ENCODE data around the gene PIBF1.

Gene PIBF1

DNA sequence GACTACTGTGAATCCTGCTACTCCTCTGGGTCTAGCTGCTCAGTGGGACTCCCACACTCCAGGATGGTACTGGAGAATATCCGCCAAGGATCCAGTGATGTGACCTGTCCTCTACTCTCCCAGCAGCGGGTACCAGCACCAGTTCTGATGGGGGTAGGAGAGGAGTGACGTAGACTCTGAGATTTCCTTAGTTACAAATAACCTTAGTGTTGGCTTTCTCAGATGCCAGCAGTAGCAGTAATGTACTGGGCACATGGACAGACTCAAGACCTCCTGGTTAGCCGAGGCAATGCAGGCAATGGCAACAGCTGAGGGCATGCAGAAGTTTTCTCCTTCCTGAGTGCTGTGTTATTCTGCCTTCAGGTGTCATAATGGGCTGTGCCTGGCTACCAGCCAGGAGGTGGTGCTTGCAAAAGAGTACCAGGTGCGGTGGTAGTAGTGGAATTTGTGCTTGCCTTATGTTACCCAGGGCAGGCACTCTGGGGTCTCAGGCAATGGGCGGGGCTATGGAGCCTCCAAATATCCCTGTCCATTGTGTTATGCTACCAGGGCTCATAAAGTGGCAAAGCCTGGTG, 171.5 kb downstream of the PIBF1 start:
- Histone ChIP-seq H3K4me3 (ENCODE audit: low read depth in 1 of 2, low read length in 1 of 2) (no peak overlapping the region), H3K4me1 (ENCODE audit: control insufficient read depth in 1 of 2, insufficient read depth in 1 of 2, low read depth in 1 of 2, low read length in 1 of 2) (no peaks in the 10 kb centered on the region), H3K27me3 (no peaks in the 10 kb centered on the region), H3K9me3 (no peaks in the 10 kb centered on the region), H3K27ac (no peak overlapping the region), H3K36me3 (no peaks in the 10 kb centered on the region)
- TF ChIP-seq, protein P1, sequence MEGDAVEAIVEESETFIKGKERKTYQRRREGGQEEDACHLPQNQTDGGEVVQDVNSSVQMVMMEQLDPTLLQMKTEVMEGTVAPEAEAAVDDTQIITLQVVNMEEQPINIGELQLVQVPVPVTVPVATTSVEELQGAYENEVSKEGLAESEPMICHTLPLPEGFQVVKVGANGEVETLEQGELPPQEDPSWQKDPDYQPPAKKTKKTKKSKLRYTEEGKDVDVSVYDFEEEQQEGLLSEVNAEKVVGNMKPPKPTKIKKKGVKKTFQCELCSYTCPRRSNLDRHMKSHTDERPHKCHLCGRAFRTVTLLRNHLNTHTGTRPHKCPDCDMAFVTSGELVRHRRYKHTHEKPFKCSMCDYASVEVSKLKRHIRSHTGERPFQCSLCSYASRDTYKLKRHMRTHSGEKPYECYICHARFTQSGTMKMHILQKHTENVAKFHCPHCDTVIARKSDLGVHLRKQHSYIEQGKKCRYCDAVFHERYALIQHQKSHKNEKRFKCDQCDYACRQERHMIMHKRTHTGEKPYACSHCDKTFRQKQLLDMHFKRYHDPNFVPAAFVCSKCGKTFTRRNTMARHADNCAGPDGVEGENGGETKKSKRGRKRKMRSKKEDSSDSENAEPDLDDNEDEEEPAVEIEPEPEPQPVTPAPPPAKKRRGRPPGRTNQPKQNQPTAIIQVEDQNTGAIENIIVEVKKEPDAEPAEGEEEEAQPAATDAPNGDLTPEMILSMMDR (IDR thresholded peaks at IDR 0.05): no peak

DNA sequence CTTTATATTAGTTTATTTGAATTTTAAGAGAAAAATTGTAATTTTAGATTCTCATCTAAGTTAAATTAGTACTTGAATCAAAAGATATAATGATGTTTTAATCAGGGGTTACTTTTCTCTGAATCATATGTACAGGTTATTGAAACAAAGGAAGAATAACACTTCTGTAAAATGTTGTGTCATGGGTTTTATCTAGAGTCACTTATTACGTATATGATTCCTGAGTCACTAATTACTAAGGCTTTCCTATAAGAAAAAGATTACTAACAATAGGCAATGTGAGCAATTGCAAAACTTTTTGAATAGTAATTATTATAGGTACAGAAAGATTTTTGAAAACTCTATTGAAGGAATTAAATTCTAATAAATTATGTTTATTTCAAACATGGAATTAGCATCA, 177.7 kb downstream of the PIBF1 start:
- Histone ChIP-seq H3K9me3 (no peaks in the 10 kb centered on the region), H3K27ac (no peak overlapping the region), H3K27me3 (no peaks in the 10 kb centered on the region), H3K4me1 (ENCODE audit: control insufficient read depth in 1 of 2, insufficient read depth in 1 of 2, low read depth in 1 of 2, low read length in 1 of 2) (no peaks in the 10 kb centered on the region), H3K4me3 (ENCODE audit: low read depth in 1 of 2, low read length in 1 of 2) (no peak overlapping the region), H3K36me3 (no peaks in the 10 kb centered on the region)
- TF ChIP-seq, protein P1 (IDR thresholded peaks at IDR 0.05): no peak

DNA sequence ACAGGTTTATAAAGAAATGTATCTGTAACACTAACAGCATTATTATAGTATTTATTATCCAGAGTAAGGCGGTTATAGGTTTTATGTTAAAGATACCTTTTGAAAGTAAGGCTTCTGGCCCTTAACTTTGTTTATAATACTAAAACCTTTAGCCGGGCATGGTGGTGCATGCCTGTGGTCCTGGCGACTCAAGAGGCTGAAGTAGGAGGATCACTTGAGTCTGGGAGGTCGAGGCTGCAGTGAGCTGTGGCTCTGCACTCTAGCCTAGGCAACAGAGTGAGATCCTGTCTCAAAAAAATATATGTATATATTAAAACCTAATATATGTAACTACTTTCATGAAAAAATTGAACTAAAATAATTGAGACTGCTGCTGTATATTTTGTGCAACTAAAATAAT, 178.2 kb downstream of the PIBF1 start:
- no peak overlapping the region for H3K27ac ChIP-seq

DNA sequence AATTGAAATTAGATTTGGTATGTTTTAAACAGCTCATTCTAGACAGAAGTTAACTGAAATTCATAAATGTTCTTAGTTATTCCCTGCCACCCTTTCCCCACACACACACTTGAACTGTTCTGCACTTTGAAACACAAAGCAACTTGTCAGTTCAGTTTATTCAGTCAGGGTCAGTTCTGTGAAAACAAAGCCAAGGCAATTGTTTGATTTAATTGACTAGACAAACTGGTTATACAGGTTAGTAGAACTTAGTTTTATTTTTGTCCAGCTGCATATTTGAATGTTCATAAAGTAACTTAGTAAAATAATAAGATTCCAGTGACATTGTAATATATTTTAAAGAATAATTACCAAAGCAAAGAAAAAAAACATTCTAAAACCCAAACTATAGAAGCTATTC, 178.6 kb downstream of the PIBF1 start:
- TF ChIP-seq, protein P1 (IDR thresholded peaks at IDR 0.05): no peak
- Histone ChIP-seq H3K27ac (no peak overlapping the region), H3K4me1 (ENCODE audit: control insufficient read depth in 1 of 2, insufficient read depth in 1 of 2, low read depth in 1 of 2, low read length in 1 of 2) (no peaks in the 10 kb centered on the region), H3K36me3 (no peaks in the 10 kb centered on the region), H3K4me3 (ENCODE audit: low read depth in 1 of 2, low read length in 1 of 2) (no peak overlapping the region), H3K9me3 (no peaks in the 10 kb centered on the region), H3K27me3 (no peaks in the 10 kb centered on the region)

More for the DNA sequence above, 178.2 kb downstream of the PIBF1 start:
- H3K27me3 ChIP-seq: no peaks in the 10 kb centered on the region
- H3K36me3 ChIP-seq: no peaks in the 10 kb centered on the region
- H3K4me1 ChIP-seq (ENCODE audit: control insufficient read depth in 1 of 2, insufficient read depth in 1 of 2, low read depth in 1 of 2, low read length in 1 of 2): no peaks in the 10 kb centered on the region
- no peak overlapping the region for H3K4me3 ChIP-seq (ENCODE audit: low read depth in 1 of 2, low read length in 1 of 2)
- no peaks in the 10 kb centered on the region for H3K9me3 ChIP-seq
- TF ChIP-seq, protein P1 (IDR thresholded peaks at IDR 0.05): no peak

DNA sequence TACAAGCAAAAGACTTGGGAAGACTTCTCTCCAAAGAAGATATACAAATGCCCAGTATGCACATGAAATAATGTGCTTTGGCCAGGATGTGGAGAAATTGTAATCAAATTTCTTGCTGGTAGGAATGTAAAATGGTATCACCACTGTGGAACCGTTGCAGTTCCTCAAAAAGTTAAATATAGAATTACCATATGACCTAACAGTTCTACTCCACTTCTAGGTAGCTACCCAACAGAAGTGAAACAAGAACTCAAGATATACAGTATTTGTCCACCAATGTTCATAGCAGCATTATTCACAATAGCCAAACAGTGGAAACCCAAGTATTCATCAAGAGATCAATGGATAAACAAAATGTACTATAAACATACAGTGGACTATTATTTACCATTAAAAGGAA, 181.8 kb downstream of the PIBF1 start:
- Histone ChIP-seq H3K4me1 (ENCODE audit: control insufficient read depth in 1 of 2, insufficient read depth in 1 of 2, low read depth in 1 of 2, low read length in 1 of 2) (no peaks in the 10 kb centered on the region), H3K36me3 (no peaks in the 10 kb centered on the region), H3K4me3 (ENCODE audit: low read depth in 1 of 2, low read length in 1 of 2) (no peak overlapping the region), H3K27ac (no peak overlapping the region), H3K9me3 (no peaks in the 10 kb centered on the region), H3K27me3 (no peaks in the 10 kb centered on the region)
- TF ChIP-seq, protein P1 (IDR thresholded peaks at IDR 0.05): no peak
